Glomerular endothelial cell (primary cell): ENCODE data around the gene ZIC1. TPM values are rescaled to one million over a fixed set of nuclear protein-coding genes. Genes with fewer than 3 reads are reported as not detected.

Experiments used
- DNase-seq: peaks from one replicate; pipeline ENCODE4 v3.0.0-alpha.2; 2011; ENCODE audit warnings: low read depth, low spot score; ENCODE audit errors: extremely low read depth
- total RNA-seq: library from RNA; depleted of rRNA; stranded (reverse); fragments of >200 nt; gene quantifications from 2 replicates; pipeline ENCODE4 v1.2.3, GENCODE V29; 2015

The ZIC1 gene
- total RNA-seq, 1 donor from 2014 or later, result 0.06 TPM

DNA sequence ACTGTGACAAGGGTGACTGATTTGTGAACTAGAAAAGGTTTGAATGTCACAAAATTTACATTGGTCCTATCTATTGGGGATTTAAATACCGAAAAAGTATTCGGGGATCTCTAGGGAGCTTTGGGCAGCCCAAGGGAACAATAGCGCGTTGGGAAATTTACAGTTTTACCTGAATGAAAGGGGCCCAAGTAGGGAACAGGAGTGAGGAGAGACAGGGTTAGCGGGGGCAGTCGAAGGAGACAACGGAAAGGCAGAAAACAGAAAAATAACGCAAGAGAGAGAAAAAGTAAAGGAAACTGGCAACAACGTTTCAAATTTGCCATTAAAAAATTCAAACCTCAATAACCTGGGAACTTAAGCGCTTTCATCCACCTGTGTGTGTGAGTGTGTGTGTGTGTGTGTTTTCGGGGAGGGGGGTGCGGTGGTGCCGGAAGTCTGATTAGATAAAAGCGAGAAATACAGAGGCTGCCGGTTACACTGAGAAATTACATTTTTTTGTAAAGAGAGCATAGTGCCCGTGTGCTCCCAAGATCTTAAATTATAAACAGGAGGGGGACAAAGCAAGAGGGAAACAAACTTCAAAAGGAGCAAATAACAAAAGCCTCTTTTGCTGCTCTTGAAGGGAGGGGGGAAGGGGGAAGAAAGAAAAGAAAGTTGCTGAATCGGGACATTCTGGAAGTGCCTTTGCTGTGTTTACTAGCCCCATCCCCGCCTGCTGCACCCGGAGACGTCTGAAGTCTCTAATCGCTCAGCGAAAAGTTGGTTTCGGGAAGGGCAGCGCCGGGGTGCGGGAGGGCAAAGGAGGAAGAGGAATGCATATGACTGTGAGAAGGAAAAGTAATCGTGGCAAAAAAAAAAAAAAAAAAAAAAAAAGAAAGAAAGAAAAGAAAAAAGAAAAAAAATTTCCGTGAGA is 721 bp upstream of the ZIC1 start:
- DNase-seq, result no peak

DNA sequence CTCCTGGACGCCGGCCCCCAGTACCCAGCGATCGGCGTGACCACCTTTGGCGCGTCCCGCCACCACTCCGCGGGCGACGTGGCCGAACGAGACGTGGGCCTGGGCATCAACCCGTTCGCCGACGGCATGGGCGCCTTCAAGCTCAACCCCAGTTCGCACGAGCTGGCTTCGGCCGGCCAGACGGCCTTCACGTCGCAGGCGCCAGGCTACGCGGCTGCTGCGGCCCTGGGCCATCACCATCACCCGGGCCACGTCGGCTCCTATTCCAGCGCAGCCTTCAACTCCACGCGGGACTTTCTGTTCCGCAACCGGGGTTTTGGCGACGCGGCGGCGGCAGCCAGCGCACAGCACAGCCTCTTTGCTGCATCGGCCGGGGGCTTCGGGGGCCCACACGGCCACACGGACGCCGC is 956 bp downstream of the ZIC1 start:
- no peak for DNase-seq

DNA sequence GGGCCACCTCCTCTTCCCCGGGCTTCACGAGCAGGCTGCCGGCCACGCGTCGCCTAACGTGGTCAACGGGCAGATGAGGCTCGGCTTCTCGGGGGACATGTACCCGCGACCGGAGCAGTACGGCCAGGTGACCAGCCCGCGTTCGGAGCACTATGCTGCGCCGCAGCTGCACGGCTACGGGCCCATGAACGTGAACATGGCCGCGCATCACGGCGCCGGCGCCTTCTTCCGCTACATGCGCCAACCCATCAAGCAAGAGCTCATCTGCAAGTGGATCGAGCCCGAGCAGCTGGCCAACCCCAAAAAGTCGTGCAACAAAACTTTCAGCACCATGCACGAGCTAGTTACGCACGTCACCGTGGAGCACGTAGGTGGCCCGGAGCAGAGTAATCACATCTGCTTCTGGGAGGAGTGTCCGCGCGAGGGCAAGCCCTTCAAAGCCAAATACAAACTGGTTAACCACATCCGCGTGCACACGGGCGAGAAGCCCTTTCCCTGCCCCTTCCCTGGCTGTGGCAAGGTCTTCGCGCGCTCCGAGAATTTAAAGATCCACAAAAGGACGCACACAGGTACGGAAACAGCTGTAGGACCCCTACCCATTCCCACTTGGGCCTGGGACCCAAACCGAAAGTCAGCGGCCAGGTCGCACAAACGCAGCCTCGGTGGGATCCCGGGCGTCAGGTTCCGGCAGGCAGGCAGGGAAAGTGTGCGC is 1.5 kb downstream of the ZIC1 start:
- DNase-seq, result no peak

GRCh38 chr3:147411238-147411814 is 2.2 kb downstream of the ZIC1 start:
- no peak for DNase-seq

DNA sequence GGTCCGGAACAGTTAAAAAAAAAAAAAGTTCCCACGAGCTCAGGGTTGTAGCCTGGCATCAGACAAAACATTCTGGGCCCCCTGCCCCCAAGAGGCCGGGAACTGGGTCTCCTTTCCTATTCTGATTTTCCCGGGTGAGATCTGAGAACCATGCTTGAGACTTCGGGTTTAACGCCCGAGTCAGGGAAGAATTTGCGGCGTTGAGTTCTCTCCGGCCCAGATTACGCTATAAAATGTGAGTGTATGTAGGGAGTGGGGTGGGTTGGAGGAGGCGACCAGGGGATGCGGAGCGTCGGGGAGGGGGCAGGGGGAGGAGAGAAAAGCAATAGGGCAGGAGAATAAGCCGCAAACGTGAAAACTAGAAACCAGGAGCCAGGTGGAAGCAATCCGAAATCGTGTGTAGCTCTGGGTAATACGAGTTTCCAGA is 2.7 kb downstream of the ZIC1 start:
- DNase-seq, result no peak

DNA sequence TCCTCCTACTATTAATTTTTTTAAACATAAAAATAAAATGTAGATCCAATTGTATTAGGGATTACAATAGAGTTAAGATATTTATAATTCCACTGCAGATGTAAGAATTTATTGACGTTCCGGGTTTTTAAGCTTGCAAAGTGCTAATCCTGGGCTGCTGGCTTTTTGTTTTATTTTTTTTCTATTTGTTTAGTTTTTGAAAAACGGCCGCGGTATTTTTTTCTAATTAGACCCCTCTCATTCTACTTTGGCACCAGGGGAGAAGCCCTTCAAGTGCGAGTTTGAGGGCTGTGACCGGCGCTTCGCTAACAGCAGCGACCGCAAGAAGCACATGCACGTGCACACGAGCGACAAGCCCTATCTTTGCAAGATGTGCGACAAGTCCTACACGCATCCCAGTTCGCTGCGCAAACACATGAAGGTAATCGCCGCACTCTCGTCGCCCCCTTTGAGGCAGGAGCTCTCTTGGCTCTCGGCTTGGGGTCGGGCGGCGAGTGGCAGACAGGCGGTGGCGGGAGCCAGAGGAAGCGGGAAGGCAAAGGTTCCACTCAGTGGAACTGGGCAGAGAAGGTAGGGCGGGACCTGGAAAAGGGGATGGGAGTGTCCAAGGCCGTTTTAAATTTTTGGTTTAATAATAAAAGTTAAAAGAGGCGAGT is 3.2 kb downstream of the ZIC1 start:
- no peak for DNase-seq

GRCh38 chr3:147412917-147413685 is 3.9 kb downstream of the ZIC1 start:
- DNase-seq, result no peak

DNA sequence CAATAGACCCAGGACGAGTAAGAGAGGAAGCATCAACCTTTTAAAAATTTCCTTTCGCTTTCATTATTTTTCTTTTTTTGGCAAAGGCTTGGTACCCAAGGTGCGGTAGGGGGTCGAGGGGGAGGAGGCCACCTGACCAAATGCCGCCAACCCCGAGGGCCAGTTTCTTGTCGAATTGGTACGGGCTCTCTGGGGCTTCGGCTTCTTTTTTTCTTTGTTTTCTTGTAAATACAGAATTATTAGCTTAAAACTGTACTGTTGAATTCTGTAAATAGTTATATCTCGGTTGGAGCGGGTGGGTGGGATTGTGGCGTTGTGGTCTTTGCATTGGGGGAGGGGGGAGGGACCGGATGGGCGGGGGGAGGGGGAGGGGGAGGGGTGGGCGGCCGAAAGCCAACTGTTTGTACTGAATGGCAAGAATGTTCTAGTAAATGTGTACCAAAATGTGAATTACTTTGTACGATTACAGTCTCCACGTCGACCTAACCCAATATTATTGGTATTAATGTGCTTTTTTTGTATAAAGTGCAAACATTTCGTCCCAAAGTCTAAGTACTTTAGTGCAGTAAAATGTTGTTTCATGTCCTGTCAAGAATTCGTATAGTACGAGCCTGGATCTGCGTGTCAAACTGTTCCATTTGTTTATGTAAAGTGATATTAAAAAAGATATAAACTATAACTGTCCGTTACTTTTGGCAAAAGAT is 4.7 kb downstream of the ZIC1 start:
- DNase-seq, result no peak

GRCh38 chr3:147414390-147415138 is 5.4 kb downstream of the ZIC1 start:
- DNase-seq, result no peak

DNA sequence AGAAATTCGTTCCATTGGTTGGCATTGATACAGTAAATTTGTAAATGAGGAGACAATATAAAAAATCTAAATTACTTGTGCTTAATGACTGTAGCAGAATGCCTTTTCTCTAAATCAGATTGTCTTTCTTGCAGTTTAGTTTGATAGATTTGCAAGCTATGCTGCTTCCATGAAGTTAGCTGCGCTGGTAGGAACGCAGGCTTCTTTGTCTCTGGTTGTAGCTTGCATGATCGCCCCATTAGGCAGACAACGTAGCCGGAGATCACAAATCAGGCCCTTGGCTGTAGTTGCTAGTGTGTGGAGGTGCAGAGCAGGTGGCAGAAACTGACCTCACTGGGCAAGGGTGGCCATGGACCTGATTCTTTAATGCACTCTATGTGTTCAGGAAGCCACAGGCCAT is 6.1 kb downstream of the ZIC1 start:
- no peak for DNase-seq

DNA sequence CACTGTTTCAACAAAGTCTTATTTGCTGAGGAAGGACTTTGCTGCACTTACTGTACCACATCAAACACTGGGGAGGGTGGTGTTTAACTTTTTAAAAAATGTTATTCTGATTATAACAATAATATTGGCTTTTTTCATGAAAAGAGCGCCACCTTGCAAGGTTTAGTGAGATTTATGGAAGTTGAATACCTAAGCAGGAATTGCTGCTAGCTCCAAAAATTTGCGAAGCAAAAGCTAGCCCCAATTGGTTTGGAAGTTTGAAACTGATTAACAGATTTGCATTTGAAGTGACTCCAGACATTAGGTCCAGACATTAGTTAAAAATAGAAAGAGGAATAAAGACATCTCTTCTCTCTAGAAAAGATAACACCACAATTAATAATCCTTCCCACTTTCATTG is 6.7 kb downstream of the ZIC1 start:
- DNase-seq, result no peak

GRCh38 chr3:147416931-147417330 is 7.8 kb downstream of the ZIC1 start:
- DNase-seq, result no peak

DNA sequence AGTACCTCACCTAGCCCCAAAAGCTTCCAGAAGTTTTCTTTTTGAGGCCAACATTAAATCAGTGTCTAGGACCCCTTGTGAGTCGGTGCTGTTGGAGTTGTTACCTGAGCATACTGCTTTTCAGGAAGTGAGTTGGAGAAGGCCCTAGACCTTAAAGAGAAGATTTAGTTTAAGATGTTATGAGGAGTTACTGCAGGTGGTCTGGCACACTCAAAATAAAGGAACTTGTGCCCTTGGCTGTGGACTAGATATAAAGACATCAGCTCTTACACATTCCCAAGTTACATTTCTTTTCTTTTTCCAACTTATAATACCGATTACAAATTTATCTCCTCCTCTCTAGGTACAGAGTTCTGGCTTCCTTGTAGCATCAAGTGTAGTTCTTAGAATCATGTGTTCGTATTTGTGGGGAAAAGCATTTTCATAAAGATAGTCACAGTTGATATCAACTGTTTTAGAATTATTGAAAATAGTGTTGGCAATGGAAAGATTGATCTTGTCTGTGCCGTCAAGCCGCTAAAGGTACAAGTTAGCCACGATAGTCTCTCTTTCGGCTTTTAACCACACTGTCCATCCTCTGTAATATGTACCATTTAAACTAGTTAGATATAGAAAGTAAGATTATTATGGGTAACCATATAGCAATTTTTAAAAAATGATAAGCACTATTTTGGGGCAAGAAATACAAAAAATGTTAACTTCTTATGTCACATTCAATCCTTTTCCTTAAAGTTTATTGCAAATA is 8.6 kb downstream of the ZIC1 start:
- no peak for DNase-seq

DNA sequence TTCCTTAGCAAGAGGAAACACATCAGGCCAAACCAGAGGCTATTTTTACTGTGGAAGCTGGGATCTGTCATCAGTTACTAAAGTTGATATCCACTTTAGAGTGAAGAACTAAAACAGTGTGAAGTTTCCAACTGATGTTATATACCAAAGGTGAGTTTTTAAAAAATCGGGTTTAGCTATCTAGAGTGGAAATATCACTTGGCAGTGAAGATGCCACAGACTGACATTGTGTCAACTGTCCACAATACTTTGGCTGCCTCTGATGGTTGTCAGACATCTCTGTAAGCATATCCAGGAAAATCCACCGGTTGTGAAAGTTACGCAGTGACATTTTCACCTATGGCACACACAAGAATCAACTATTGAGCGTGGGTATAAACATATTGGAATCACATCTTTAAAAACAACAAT is 9.2 kb downstream of the ZIC1 start:
- DNase-seq, result no peak

GRCh38 chr3:147418808-147419701 is 9.9 kb downstream of the ZIC1 start:
- no peak for DNase-seq

DNA sequence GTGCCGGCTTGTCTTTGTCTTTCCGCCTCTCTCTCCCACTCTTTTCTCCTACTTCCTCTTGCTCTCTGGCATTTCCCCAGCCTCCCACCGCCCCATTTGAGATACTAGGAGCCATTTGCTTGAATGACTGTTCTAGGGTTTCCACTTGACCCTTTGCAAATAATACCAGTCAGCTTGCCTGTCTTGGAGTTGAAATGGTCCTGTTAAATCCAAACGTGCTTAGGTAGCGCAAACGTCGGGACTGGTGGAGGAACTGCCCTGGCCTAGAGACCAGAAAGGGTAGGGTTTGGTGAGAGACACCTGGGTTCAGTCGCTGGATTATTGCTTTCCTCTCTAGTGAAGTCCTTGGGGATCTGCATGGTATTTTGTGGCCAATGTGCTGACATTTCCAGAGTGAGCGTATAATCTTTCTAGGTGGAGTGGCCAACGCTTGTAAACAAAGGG is 10.6 kb downstream of the ZIC1 start:
- DNase-seq, result no peak
